Measurements from ENCODE around the gene PKP4. TPM values are rescaled to one million over a fixed set of nuclear protein-coding genes. Genes with fewer than 3 reads are reported as not detected.

Gene PKP4
- polyA plus RNA-seq, 1 experiment: 47.0 TPM

DNA sequence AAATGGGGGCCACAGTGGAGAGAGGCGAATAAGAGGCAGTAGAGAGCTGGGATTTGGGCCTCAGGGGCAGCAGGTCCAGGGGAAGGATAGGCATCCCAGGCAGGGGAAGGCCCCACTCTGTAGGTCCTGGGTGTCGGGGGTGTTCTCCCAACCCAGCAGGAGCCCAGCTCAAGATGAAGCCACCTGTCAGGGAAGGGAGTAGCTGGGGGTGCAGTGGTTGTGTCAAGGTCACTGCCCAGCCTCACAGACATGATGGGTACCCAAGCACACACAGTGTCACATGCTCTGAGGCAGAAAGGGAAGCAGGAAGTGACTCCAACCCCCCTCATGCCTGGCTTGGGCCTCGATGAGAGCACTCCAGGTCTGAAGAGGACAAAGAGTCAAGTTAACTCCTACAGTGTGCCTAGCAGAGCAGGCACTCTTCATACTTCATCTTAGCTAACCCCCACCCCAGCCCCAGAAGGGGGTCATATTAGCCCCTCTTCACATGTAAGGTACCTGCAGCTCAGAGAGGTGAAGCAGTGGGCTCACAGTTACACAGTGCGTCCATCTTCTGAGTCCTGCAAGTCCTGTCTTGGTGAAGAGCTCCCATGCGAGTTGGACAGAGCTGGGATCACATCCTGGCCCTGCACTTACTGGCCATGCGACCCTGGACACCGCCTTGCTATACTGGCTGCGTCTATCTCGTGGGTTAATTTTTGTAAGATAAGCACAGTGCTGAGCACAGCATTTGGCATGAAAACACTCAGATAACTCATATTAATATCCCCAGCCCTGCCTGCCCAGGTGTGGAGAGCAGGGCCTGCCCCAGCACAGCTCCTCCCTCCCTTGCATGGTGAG, 265.7 kb downstream of the PKP4 start:
- Histone ChIP-seq H3K27me3 (ENCODE audit: control insufficient read depth, insufficient read depth, low read length) (peaks cover 2% of the 10 kb centered on the region; the same call in 1 of the 2 replicates), H3K4me3 (ENCODE audit: low read depth, low read length) (no peak overlapping the region), H3K36me3 (ENCODE audit: control insufficient read depth, insufficient read depth, low read length) (no peaks in the 10 kb centered on the region)
- TF ChIP-seq, protein P1, sequence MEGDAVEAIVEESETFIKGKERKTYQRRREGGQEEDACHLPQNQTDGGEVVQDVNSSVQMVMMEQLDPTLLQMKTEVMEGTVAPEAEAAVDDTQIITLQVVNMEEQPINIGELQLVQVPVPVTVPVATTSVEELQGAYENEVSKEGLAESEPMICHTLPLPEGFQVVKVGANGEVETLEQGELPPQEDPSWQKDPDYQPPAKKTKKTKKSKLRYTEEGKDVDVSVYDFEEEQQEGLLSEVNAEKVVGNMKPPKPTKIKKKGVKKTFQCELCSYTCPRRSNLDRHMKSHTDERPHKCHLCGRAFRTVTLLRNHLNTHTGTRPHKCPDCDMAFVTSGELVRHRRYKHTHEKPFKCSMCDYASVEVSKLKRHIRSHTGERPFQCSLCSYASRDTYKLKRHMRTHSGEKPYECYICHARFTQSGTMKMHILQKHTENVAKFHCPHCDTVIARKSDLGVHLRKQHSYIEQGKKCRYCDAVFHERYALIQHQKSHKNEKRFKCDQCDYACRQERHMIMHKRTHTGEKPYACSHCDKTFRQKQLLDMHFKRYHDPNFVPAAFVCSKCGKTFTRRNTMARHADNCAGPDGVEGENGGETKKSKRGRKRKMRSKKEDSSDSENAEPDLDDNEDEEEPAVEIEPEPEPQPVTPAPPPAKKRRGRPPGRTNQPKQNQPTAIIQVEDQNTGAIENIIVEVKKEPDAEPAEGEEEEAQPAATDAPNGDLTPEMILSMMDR (IDR thresholded peaks at IDR 0.05; ENCODE audit: insufficient read depth, low read depth, low read length): no peak
- no peak for DNase-seq (ENCODE audit: low read depth)
- ChIA-PET CTCF (interaction anchor here (1.3 to 1.6 kb wide), 2 partner anchors 23 to 698 kb away, joined by 3 read pairs; no protein-coding TSS in a partner anchor), POLR2A (no interaction called here)

DNA sequence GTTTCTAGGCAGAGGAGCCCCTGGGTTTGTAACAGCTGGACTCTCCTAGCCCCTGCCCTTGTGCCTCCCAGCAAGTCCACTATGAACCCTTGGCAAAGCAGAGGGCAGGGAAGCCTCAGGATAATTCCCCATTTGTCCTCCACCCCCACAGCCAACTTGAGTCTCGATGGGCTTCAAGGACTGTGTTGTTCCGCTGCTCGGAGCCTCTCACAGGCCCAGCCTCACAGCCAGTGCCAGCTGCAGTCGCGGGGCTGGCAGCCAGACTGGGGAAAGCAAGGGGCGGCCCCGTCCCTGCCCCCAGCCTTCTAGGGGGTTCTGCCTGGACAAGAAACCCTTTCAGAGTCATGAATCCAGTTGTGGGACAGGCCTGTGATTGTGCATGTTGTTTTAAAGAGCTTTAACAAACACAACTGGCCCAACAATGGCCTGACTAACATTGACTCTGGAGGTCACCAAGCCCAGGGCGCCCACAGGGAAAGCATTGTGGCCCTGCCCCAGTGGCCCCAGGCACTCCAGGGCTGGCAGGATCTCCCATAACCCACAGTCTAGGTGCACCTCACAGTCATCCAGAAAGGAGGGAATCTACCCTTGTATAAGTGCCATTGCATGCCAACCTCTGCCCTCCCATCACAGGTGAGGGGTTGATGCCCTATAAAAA, 266.6 kb downstream of the PKP4 start:
- Histone ChIP-seq H3K36me3 (ENCODE audit: control insufficient read depth, insufficient read depth, low read length) (no peaks in the 10 kb centered on the region), H3K27me3 (ENCODE audit: control insufficient read depth, insufficient read depth, low read length) (peaks cover 2% of the 10 kb centered on the region; the same call in 1 of the 2 replicates), H3K4me3 (ENCODE audit: low read depth, low read length) (no peak overlapping the region)
- POLR2A ChIA-PET: no interaction called here
- DNase-seq (ENCODE audit: low read depth): no peak
- CTCF ChIA-PET: interaction anchor here (1.3 to 1.6 kb wide), 4 partner anchors 22 to 699 kb away, joined by 3 to 4 read pairs (median 4); no protein-coding TSS in a partner anchor
- TF ChIP-seq, protein P1 (IDR thresholded peaks at IDR 0.05; ENCODE audit: insufficient read depth, low read depth, low read length): no peak

DNA sequence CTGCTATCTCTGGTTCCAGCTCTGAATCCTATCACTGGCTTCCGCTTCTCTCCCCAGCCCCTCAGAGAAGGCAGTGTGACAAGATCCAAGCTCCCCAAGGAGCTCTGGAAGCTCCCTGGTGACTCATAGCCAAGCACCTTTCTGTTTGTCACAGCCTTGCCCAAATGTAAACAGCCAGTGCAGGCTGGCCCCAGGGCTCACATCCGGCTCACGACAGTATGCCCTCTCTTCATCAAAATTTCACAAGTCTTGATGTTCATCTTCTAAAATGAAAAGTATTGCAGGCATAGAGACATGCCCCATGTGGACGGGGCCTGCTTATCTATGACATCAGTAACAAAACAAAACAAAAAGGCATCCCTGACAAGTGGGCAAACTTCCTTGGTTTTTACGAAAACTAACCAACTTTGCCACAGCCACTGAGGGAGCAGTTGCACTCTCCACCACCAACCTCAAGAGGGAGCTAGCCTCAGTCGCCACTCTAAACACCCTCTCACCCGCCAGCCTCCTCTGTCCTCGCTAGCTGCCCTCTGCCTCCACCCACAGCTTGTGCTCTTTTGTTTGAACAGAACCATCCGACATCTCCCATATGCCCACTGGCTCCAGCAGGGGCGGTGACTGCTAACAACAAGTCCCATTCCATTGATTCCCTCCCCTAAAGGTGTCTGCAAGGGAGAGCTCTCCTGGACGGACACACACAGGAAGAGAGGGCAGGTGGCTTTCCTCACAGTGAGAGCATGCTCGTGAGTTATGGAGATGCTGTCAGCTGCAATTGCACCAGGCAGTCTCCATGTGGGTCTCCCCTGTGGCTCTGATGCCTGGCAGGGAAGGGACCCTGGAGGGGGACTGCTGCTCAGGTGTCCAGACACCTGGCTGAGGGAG, 267.4 kb downstream of the PKP4 start:
- Histone ChIP-seq H3K4me3 (ENCODE audit: low read depth, low read length) (no peak overlapping the region), H3K36me3 (ENCODE audit: control insufficient read depth, insufficient read depth, low read length) (no peaks in the 10 kb centered on the region), H3K27me3 (ENCODE audit: control insufficient read depth, insufficient read depth, low read length) (peaks cover 2% of the 10 kb centered on the region; the same call in 1 of the 2 replicates)
- no peak for DNase-seq (ENCODE audit: low read depth)
- POLR2A ChIA-PET: no interaction called here
- CTCF ChIA-PET: interaction anchor here (0.7 to 1.6 kb wide), 3 partner anchors 15 to 37 kb away, joined by 3 to 4 read pairs (median 4); no protein-coding TSS in a partner anchor
- TF ChIP-seq, protein P1 (IDR thresholded peaks at IDR 0.05; ENCODE audit: insufficient read depth, low read depth, low read length): peak; percentile 8; the same call in 1 of the 2 replicates

DNA sequence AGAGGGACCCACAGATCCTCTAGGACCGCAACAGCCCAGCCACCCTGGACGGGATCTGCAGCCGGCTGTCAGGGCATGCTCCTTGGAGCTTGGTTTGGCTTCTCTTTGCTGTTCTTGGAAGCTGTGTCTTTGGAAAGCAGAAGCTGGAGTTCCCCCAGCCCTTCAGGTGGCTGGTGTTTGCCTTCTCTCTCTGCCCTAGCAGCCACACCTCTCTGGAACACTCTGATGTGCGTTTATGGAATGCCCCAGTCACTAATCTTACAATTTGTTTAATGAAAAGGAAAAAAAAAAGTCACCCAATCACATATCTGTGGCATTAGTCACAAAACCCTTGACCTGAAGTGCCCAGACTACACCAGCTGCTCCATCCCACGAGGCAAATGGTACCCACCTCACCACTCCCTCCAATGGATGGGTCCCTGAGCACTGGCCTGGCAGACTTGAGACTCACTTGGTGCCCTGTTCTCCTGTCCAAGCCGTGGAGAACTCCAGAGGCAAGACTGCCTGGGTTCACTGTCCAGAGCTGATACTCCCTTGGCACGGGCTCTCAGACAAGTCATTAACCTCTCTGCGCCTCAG, 268.1 kb downstream of the PKP4 start:
- no peak for DNase-seq (ENCODE audit: low read depth)
- Histone ChIP-seq H3K27me3 (ENCODE audit: control insufficient read depth, insufficient read depth, low read length) (peaks cover under 1% of the 10 kb centered on the region; the same call in 1 of the 2 replicates), H3K36me3 (ENCODE audit: control insufficient read depth, insufficient read depth, low read length) (no peaks in the 10 kb centered on the region), H3K4me3 (ENCODE audit: low read depth, low read length) (no peak overlapping the region)
- CTCF ChIA-PET: interaction anchor here (0.6 to 1.6 kb wide), 3 partner anchors 21 to 328 kb away, joined by 3 to 4 read pairs (median 4); no protein-coding TSS in a partner anchor
- TF ChIP-seq, protein P1 (IDR thresholded peaks at IDR 0.05; ENCODE audit: insufficient read depth, low read depth, low read length): no peak
- POLR2A ChIA-PET: no interaction called here

Data from BJ (cell line).